Cardiac muscle cell (in vitro differentiated cells and primary cell): ENCODE data around the gene F9. TPM values are rescaled to one million over a fixed set of nuclear protein-coding genes. Genes with fewer than 3 reads are reported as not detected.
A peak's percentile ranks its signal among the peaks of the same experiment; 100 is the strongest.

Source experiments
- DNase-seq, 2 donors: peaks; one replicate each; pipeline versions ENCODE4 v3.0.0 to v3.0.0-alpha.2; 2010 to 2017; ENCODE audit warnings: low read depth in 1 of 2, low spot score in 1 of 2
- H3K27ac ChIP-seq: fragments of 200-600 bp; sonication (generic); 2 replicates; pipeline ENCODE4 v1.5.1; 2016
- H3K27me3 ChIP-seq: fragments of 200-600 bp; sonication (generic); 2 replicates; pipeline ENCODE4 v1.6.0; 2016; ENCODE audit warnings: control low read depth
- H3K36me3 ChIP-seq: fragments of 200-600 bp; sonication (generic); 2 replicates; pipeline ENCODE4 v1.5.1; 2016; ENCODE audit warnings: control low read depth
- H3K4me1 ChIP-seq: fragments of 200-600 bp; sonication (generic); 2 replicates; pipeline ENCODE4 v1.8.1; 2017; ENCODE audit warnings: low read depth, mild to moderate bottlenecking, mixed run types
- H3K4me3 ChIP-seq: fragments of 200-600 bp; sonication (generic); 2 replicates; pipeline ENCODE4 v1.5.1; 2016; ENCODE audit warnings: mild to moderate bottlenecking
- H3K9me3 ChIP-seq: fragments of 200-600 bp; sonication (generic); 2 replicates; pipeline ENCODE4 v1.5.1; 2017; ENCODE audit warnings: low read depth, mild to moderate bottlenecking, control low read depth
- CTCF ChIP-seq: IDR thresholded peaks from 2 replicates; pipeline ENCODE4 v1.5.1; 2012; ENCODE audit warnings: low read depth, mild to moderate bottlenecking, low read length
- polyA plus RNA-seq: library from polyadenylated mRNA; unstranded; fragments of >200 nt; fragmentation: Nextera tagmentation; extraction: Ambion mirVana; gene quantifications from 2 replicates; pipeline ENCODE4 v1.2.1, GENCODE V29; 2016
- total RNA-seq: library from RNA; depleted of rRNA; stranded (reverse); fragments of >200 nt; gene quantifications from 2 replicates; pipeline ENCODE4 v1.2.3, GENCODE V29; 2016

The F9 gene
- total and polyA plus RNA-seq, 2 experiments from 2014 or later = not detected

DNA sequence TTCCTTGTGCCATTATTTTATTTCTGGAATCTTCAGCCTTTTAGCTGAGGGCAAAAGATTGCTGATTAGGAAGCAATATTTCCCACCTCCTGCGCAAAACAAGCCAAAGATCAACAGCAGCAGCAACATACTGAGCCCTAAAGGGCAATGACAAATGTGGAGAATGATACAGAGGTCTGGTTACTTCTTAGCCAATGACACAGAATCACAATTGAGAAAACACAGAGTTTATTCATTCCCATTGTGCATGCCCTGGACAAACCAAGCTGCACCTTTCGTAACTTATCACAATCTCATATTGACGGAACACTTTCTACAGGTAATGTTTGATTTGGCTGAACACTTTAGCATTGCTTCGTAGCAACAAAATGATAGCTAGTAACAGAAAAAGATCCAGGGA lies 13.4 kb downstream of the F9 start:
- H3K27me3 ChIP-seq = no peaks in the 10 kb centered on the region
- H3K36me3 ChIP-seq = no peaks in the 10 kb centered on the region
- no peaks in the 10 kb centered on the region for H3K9me3 ChIP-seq
- no peak for DNase-seq
- H3K27ac ChIP-seq = no peak overlapping the region
- no peak for TF ChIP-seq CTCF
- H3K4me1 ChIP-seq = no peaks in the 10 kb centered on the region
- no peak overlapping the region for H3K4me3 ChIP-seq

DNA sequence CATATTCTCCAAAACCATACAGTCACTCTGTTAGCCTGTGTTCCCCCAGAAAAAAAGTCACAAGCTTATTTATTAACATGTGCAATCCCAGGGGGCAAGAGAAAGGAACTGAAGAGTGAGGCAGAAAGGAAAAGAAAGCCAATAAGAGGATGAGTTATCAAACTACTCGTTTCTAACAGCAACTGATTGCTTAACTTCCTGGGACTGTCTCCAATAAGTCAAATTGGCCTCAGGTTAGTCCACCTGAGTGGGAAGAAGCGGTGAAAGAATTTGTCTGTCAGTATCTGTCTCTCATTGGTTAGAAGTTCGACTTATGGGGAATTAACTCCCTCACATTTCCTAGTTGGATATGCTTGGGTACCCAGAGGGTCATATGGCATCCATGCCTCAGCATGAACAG lies 14.1 kb downstream of the F9 start:
- Histone ChIP-seq H3K9me3 (no peaks in the 10 kb centered on the region), H3K36me3 (no peaks in the 10 kb centered on the region), H3K27ac (no peak overlapping the region), H3K4me1 (no peaks in the 10 kb centered on the region), H3K4me3 (no peak overlapping the region), H3K27me3 (no peaks in the 10 kb centered on the region)
- DNase-seq = no peak
- no peak for TF ChIP-seq CTCF

DNA sequence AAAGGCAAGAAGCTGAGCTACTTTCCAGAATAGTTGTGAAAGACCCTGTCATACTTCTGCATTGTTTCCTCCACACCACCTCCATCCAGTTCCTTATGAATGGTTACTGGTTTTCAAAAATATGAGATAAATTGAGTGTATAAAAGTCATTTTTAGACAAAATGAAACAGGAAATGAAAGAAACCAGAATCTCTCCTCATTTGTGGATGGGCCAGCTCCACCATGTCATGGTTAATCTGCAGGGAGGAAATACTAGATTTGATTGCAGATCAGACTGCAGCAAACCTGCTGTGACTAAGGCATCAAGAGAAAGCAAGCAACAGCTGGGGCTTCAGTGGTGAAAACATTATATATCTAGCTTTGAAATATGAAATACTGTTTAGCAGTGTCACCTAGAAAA lies 23.8 kb downstream of the F9 start:
- no peak for TF ChIP-seq CTCF

GRCh38 chrX:139554991-139555675 lies 24.6 kb downstream of the F9 start:
- Histone ChIP-seq H3K36me3 (no peaks in the 10 kb centered on the region), H3K4me1 (no peaks in the 10 kb centered on the region), H3K27ac (no peak overlapping the region), H3K27me3 (no peaks in the 10 kb centered on the region), H3K9me3 (no peaks in the 10 kb centered on the region), H3K4me3 (no peak overlapping the region)
- no peak for DNase-seq
- TF ChIP-seq CTCF = no peak

More for the DNA sequence above, 23.8 kb downstream of the F9 start:
- no peaks in the 10 kb centered on the region for H3K4me1 ChIP-seq
- H3K27ac ChIP-seq = no peak overlapping the region
- DNase-seq = no peak
- no peak overlapping the region for H3K4me3 ChIP-seq
- H3K9me3 ChIP-seq = no peaks in the 10 kb centered on the region
- no peaks in the 10 kb centered on the region for H3K36me3 ChIP-seq
- H3K27me3 ChIP-seq = no peaks in the 10 kb centered on the region

DNA sequence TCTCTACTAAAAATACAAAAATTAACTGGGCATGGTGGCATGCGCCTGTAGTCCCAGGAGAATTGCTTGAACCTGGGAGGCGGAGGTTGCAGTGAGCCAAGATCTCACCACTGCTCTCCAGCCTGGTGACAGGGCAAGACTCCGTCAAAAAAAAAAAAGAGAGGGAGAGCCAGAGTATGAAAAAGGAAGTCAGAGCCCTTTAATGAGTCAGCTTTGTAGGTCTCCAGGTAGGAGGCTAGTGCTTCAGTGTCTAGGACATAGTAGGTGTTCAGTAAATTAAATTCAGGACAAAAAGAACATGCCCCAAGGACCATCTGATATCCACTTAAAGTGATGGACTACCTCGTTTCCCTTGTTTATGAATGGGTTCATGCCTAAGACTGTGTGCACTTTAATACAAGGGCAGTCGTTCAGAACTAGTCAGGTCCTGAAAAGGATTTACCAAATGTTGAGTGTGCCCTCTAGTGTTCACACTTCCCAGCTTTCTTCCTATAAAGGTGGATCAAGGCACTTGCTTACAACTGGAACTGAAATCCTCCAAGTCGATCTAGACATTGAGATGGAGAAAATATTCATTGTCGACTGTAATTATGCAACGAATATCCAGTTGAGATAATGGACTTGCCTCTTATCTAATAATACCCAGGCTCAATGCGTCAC lies 29.0 kb downstream of the F9 start:
- peak; percentile 50 to 69 for DNase-seq

More for the DNA sequence above, 29.0 kb downstream of the F9 start:
- TF ChIP-seq CTCF = peak; percentile 34
- H3K27me3 ChIP-seq = no peaks in the 10 kb centered on the region
- H3K36me3 ChIP-seq = no peaks in the 10 kb centered on the region
- no peaks in the 10 kb centered on the region for H3K9me3 ChIP-seq
- H3K27ac ChIP-seq = no peak overlapping the region
- no peaks in the 10 kb centered on the region for H3K4me1 ChIP-seq
- no peak overlapping the region for H3K4me3 ChIP-seq
